ENCODE results near the gene GAB2.

The GAB2 gene, protein sequence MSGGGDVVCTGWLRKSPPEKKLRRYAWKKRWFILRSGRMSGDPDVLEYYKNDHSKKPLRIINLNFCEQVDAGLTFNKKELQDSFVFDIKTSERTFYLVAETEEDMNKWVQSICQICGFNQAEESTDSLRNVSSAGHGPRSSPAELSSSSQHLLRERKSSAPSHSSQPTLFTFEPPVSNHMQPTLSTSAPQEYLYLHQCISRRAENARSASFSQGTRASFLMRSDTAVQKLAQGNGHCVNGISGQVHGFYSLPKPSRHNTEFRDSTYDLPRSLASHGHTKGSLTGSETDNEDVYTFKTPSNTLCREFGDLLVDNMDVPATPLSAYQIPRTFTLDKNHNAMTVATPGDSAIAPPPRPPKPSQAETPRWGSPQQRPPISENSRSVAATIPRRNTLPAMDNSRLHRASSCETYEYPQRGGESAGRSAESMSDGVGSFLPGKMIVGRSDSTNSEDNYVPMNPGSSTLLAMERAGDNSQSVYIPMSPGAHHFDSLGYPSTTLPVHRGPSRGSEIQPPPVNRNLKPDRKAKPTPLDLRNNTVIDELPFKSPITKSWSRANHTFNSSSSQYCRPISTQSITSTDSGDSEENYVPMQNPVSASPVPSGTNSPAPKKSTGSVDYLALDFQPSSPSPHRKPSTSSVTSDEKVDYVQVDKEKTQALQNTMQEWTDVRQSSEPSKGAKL

DNA sequence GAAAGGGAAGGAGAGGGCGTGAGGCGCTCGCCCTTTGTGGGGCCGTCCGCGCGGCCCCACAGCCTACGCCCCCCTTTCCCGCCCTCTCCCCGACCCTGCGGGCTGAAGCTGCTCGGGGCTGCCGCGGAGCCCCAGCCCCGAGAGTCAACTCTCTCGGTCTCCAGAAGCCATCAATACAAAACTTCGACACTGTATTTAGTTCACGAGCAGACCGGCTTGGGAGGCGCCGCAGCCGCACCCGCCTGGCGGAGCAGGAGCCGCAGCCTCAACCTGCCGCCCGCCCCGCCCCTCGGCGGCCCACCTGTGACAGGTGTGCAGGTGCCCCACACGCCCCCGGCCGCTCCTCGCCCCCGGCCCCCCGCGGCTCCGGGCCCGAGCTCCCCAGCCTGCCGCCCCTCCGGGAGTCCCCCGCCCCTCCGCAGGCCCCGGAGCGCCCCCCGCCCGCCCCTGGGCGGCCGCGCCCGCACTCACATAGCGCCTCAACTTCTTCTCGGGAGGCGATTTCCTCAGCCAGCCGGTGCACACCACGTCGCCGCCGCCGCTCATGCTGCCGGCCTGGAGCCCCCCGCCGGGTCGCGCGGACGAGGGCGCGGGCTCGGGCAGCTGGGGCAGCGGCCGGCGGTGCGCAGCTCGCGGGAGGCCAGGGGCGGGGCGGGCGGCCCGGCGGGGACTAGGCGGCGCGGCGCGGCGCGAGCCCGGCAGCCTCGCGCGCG lies at the start of gene GAB2:
Gene GAB2 (minus strand): TSS at position 646 of the 713 bp plus-strand sequence. CDS start 100 bp downstream, at position 546.
- ATAC-seq = no peak
- TF ChIP-seq BACH2 (CRISPR knock-in tag; IDR thresholded peaks at IDR 0.05; ENCODE audit: borderline replicate concordance) (no peak), PPARA (CRISPR knock-in tag; IDR thresholded peaks at IDR 0.05; ENCODE audit: borderline replicate concordance) (no peak), ESRRG (CRISPR knock-in tag; IDR thresholded peaks at IDR 0.05) (no peak; the same call in 1 of the 2 replicates), ZC3H10 (CRISPR knock-in tag; IDR thresholded peaks at IDR 0.05) (no peak), SNAI2 (CRISPR knock-in tag; IDR thresholded peaks at IDR 0.05) (no peak), POU6F1 (CRISPR knock-in tag; IDR thresholded peaks at IDR 0.05; ENCODE audit: borderline replicate concordance, low read depth) (no peak), CREB5 (CRISPR knock-in tag; IDR thresholded peaks at IDR 0.05; ENCODE audit: low read depth) (no peak), ZNF70 (CRISPR knock-in tag; IDR thresholded peaks at IDR 0.05) (no peak), CSRNP3 (CRISPR knock-in tag; IDR thresholded peaks at IDR 0.05) (0 out of 2 replicates have a peak, but pooled peaks have one; percentile 36), ZNF8 (CRISPR knock-in tag; IDR thresholded peaks at IDR 0.05) (no peak), OSR1 (CRISPR knock-in tag; IDR thresholded peaks at IDR 0.05) (no peak), RARB (CRISPR knock-in tag; IDR thresholded peaks at IDR 0.05) (no peak), GLIS3 (CRISPR knock-in tag; IDR thresholded peaks at IDR 0.05) (peak; percentile 87; the same call in 1 of the 2 replicates), ZFP30 (CRISPR knock-in tag; IDR thresholded peaks at IDR 0.05) (no peak)
- TF ChIP-seq, protein P1, sequence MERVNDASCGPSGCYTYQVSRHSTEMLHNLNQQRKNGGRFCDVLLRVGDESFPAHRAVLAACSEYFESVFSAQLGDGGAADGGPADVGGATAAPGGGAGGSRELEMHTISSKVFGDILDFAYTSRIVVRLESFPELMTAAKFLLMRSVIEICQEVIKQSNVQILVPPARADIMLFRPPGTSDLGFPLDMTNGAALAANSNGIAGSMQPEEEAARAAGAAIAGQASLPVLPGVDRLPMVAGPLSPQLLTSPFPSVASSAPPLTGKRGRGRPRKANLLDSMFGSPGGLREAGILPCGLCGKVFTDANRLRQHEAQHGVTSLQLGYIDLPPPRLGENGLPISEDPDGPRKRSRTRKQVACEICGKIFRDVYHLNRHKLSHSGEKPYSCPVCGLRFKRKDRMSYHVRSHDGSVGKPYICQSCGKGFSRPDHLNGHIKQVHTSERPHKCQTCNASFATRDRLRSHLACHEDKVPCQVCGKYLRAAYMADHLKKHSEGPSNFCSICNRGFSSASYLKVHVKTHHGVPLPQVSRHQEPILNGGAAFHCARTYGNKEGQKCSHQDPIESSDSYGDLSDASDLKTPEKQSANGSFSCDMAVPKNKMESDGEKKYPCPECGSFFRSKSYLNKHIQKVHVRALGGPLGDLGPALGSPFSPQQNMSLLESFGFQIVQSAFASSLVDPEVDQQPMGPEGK (CRISPR knock-in tag; IDR thresholded peaks at IDR 0.05; ENCODE audit: borderline replicate concordance) = no peak
- TF ChIP-seq, protein P2, sequence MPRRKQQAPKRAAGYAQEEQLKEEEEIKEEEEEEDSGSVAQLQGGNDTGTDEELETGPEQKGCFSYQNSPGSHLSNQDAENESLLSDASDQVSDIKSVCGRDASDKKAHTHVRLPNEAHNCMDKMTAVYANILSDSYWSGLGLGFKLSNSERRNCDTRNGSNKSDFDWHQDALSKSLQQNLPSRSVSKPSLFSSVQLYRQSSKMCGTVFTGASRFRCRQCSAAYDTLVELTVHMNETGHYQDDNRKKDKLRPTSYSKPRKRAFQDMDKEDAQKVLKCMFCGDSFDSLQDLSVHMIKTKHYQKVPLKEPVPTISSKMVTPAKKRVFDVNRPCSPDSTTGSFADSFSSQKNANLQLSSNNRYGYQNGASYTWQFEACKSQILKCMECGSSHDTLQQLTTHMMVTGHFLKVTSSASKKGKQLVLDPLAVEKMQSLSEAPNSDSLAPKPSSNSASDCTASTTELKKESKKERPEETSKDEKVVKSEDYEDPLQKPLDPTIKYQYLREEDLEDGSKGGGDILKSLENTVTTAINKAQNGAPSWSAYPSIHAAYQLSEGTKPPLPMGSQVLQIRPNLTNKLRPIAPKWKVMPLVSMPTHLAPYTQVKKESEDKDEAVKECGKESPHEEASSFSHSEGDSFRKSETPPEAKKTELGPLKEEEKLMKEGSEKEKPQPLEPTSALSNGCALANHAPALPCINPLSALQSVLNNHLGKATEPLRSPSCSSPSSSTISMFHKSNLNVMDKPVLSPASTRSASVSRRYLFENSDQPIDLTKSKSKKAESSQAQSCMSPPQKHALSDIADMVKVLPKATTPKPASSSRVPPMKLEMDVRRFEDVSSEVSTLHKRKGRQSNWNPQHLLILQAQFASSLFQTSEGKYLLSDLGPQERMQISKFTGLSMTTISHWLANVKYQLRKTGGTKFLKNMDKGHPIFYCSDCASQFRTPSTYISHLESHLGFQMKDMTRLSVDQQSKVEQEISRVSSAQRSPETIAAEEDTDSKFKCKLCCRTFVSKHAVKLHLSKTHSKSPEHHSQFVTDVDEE (CRISPR knock-in tag; IDR thresholded peaks at IDR 0.05) = 0 out of 2 replicates have a peak, but pooled peaks have one; percentile 33

GRCh38 chr11:78467370-78467769 lies 49.8 kb upstream of the GAB2 start:
- ATAC-seq = no peak
- no peak for TF ChIP-seq ISL1 (CRISPR knock-in tag; IDR thresholded peaks at IDR 0.05)
- no peak for TF ChIP-seq TCF4 (CRISPR knock-in tag; IDR thresholded peaks at IDR 0.05; ENCODE audit: borderline replicate concordance)
- TF ChIP-seq SNAI2 (CRISPR knock-in tag; IDR thresholded peaks at IDR 0.05) = no peak
- TF ChIP-seq, protein P2 (CRISPR knock-in tag; IDR thresholded peaks at IDR 0.05) = no peak
- TF ChIP-seq ZNF565 (CRISPR knock-in tag; conservative IDR thresholded peaks at IDR 0.05; ENCODE audit: low read depth) = no peak
- no peak for TF ChIP-seq BACH2 (CRISPR knock-in tag; IDR thresholded peaks at IDR 0.05; ENCODE audit: borderline replicate concordance)
- TF ChIP-seq POU6F1 (CRISPR knock-in tag; IDR thresholded peaks at IDR 0.05; ENCODE audit: borderline replicate concordance, low read depth) = no peak
- no peak for TF ChIP-seq ARNTL (CRISPR knock-in tag; IDR thresholded peaks at IDR 0.05; ENCODE audit: borderline replicate concordance, low read depth)
- TF ChIP-seq CREB5 (CRISPR knock-in tag; IDR thresholded peaks at IDR 0.05; ENCODE audit: low read depth) = no peak
- no peak for TF ChIP-seq RARB (CRISPR knock-in tag; IDR thresholded peaks at IDR 0.05)
- no peak for TF ChIP-seq ZFP30 (CRISPR knock-in tag; IDR thresholded peaks at IDR 0.05)

Data from SK-N-SH treated with all-trans-retinoic acid at 6 μM for 48 hours (cell line).